GM21526 (cell line): ENCODE data around the gene TUBB8B.
"Not testable (repeated sequence)": the region's sequence is repeated elsewhere in the genome, so short reads cannot be mapped to it uniquely, and the experiment has no call there.

ENCODE experiments used
- ATAC-seq: cut with Tn5 transposase; IDR thresholded peaks from one replicate; pipeline ENCODE4 v1.9.1; 2021; ENCODE audit warnings: moderate library complexity; ENCODE audit not compliant: unreplicated experiment, low FRiP score

The TUBB8B gene

DNA sequence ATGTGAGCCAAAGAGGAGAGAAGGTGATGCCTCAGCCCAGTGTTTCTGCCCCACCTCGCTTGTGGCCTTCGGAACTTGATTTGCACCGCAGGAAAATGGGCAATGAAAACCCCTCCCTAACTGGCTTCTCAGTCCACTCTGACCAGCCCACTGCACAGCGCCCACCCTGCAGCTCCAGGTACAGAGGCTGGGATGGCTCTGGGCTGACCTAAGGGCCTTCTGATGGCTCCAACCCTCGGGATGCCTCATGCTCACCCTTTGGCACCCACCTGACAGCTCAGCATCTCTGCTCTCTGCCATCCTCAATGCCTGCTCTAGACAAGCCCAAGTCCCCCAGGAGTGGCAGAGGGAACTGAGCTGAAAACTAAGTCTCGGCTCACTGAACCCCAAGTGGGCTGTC is 36.2 kb downstream of the TUBB8B start:
- not testable (repeated sequence) for ATAC-seq

DNA sequence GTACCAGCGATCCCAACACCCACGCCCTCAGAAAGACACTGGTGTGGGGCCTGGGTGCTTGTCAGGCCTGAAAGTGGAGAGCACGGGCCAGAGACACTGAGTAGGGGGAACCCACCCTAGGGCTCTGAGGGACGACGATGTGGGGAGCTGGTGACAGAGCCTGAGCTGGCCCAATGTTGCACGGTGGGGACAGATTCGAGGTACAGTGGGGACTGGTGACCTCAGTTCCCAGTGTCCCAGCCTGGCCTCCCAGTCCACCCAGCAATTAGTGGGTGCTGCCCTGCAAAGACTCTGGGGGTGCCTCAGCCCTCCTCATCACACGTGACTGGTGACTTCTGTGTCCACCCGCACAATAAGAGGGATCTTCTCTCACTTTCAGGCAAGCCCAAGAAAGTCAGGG is 36.6 kb downstream of the TUBB8B start:
- ATAC-seq = not testable (repeated sequence)

DNA sequence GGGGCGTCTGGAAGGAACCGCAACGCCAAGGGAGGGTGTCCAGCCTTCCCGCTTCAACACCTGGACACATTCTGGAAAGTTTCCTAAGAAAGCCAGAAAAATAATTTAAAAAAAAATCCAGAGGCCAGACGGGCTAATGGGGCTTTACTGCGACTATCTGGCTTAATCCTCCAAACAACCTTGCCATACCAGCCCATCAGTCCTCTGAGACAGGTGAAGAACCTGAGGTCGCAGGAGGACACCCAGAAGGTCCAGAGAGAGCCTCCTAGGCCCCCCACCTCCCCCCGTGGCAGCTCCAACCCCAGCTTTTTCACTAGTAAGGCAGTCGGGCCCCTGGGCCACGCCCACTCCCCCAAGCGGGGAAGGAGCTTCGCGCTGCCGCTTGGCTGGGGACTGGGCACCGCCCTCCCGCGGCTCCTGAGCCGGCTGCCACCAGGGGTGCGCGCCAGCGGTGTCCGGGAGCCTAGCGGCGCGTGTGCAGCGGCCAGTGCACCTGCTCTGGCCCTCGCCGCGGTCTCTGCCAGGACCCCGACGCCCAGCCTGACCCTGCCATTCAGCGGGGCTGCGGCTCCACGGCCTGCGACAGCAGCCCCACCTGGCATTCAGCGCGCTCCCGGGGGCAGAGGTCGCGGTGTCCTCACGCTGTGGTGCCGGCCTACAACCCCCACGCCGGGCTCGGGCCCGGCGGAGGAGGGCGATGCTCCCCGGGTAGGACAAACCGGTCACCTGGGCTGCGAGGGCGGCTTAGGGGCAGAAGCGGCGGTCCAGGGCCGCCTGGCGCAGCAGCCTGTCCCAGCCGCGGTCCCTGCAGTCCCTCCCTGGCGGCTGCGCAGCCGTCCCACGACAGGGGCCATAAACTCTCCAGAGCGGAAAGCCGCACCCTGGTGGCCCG is 37.8 kb downstream of the TUBB8B start:
- not testable (repeated sequence) for ATAC-seq

DNA sequence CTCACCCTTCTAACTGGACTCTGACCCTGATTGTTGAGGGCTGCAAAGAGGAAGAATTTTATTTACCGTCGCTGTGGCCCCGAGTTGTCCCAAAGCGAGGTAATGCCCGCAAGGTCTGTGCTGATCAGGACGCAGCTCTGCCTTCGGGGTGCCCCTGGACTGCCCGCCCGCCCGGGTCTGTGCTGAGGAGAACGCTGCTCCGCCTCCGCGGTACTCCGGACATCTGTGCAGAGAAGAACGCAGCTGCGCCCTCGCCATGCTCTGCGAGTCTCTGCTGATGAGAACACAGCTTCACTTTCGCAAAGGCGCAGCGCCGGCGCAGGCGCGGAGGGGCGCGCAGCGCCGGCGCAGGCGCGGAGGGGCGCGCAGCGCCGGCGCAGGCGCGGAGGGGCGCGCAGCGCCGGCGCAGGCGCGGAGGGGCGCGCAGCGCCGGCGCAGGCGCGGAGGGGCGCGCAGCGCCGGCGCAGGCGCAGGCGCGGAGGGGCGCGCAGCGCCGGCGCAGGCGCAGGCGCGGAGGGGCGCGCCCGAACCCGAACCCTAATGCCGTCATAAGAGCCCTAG is 38.7 kb downstream of the TUBB8B start:
- not testable (repeated sequence) for ATAC-seq

DNA sequence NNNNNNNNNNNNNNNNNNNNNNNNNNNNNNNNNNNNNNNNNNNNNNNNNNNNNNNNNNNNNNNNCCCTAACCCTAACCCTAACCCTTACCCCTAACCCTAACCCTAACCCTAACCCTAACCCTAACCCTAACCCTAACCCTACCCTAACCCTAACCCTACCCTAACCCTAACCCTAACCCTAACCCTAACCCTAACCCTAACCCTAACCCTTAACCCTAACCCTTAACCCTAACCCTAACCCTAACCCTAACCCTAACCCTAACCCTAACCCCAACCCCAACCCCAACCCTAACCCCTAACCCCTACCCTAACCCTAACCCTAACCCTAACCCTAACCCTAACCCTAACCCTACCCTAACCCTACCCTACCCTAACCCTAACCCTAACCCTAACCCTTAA is 39.5 kb downstream of the TUBB8B start:
- ATAC-seq = not testable (repeated sequence)
